GM12892 (cell line): Measurements from ENCODE around the gene MYO1E.

Source experiments
- POLR2A ChIP-seq: IDR thresholded peaks from 2 replicates; pipeline ENCODE4 v1.6.1; 2011; ENCODE audit warnings: low read depth, low read length, control low read depth
- POLR2AphosphoS5 ChIP-seq: IDR thresholded peaks from 2 replicates; pipeline ENCODE4 v1.6.1; 2011; ENCODE audit warnings: low read depth, low read length, control low read depth

GRCh38 chr15:59385171-59385570 lies 12.5 kb upstream of the MYO1E start:
- TF ChIP-seq POLR2A (no peak), POLR2AphosphoS5 (no peak)
